Epithelial cell of proximal tubule (primary cell): Measurements from ENCODE around the gene UBR4. TPM values are rescaled to one million over a fixed set of nuclear protein-coding genes. Genes with fewer than 3 reads are reported as not detected.

Experiments used
- DNase-seq: peaks from one replicate; pipeline ENCODE4 v3.0.0-alpha.2; 2011; ENCODE audit warnings: low read depth
- H3K4me3 ChIP-seq: 2 replicates; pipeline ENCODE4 v1.5.1; 2011; ENCODE audit warnings: low read depth, mild to moderate bottlenecking, low read length
- total RNA-seq: library from RNA; depleted of rRNA; stranded (reverse); fragments of >200 nt; gene quantifications from 2 replicates; pipeline ENCODE4 v1.2.3, GENCODE V29; 2015
- TF ChIP-seq, protein P1 (sequence below): conservative IDR thresholded peaks from 2 replicates; pipeline ENCODE4 v1.5.1; 2012; ENCODE audit warnings: low read depth, mild to moderate bottlenecking, low read length

The UBR4 gene
- total RNA-seq, 1 donor from 2014 or later, result 78.3 TPM

- no peak for DNase-seq
- TF ChIP-seq, protein P1, sequence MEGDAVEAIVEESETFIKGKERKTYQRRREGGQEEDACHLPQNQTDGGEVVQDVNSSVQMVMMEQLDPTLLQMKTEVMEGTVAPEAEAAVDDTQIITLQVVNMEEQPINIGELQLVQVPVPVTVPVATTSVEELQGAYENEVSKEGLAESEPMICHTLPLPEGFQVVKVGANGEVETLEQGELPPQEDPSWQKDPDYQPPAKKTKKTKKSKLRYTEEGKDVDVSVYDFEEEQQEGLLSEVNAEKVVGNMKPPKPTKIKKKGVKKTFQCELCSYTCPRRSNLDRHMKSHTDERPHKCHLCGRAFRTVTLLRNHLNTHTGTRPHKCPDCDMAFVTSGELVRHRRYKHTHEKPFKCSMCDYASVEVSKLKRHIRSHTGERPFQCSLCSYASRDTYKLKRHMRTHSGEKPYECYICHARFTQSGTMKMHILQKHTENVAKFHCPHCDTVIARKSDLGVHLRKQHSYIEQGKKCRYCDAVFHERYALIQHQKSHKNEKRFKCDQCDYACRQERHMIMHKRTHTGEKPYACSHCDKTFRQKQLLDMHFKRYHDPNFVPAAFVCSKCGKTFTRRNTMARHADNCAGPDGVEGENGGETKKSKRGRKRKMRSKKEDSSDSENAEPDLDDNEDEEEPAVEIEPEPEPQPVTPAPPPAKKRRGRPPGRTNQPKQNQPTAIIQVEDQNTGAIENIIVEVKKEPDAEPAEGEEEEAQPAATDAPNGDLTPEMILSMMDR, result no peak
- H3K4me3 ChIP-seq, result no peak overlapping the region
These were observed 69.6 kb downstream of the UBR4 start for GRCh38 chr1:19140465-19140864.

- TF ChIP-seq, protein P1, result no peak
- DNase-seq, result no peak
- H3K4me3 ChIP-seq, result no peak overlapping the region
These were observed 70.4 kb downstream of the UBR4 start for GRCh38 chr1:19139711-19140110.

GRCh38 chr1:19138958-19139581 is 71.0 kb downstream of the UBR4 start:
- DNase-seq, result no peak
- H3K4me3 ChIP-seq, result no peak overlapping the region
- TF ChIP-seq, protein P1, result no peak

GRCh38 chr1:19138331-19138730 is 71.7 kb downstream of the UBR4 start:
- H3K4me3 ChIP-seq, result no peak overlapping the region
- no peak for DNase-seq
- TF ChIP-seq, protein P1, result no peak

GRCh38 chr1:19137158-19137557 is 72.9 kb downstream of the UBR4 start:
- no peak overlapping the region for H3K4me3 ChIP-seq
- no peak for DNase-seq
- TF ChIP-seq, protein P1, result no peak

DNA sequence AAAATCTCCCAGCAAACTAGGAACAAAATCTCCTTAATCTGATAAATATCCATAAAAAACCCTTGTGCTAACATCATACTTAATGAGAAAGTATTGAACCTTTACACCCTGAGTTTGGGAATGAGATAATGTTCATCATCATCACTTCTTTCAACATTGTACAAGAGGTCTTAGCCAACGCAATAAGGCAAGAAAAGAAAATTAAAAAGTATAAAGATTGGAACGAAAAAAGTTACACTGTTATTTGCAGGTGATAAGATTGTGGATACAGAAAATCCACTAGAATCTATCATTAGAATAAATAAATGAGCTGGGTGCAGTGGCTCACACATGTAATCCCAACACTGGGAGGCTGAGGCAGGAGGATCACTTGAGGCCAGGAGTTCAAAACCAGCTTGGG is 76.7 kb downstream of the UBR4 start:
- TF ChIP-seq, protein P1, result no peak
- DNase-seq, result no peak
- H3K4me3 ChIP-seq, result no peak overlapping the region

- TF ChIP-seq, protein P1, result no peak
- no peak overlapping the region for H3K4me3 ChIP-seq
- DNase-seq, result no peak
These were observed 79.6 kb downstream of the UBR4 start for GRCh38 chr1:19130468-19130867.
